ENCODE results near the gene MMP15. TPM values are rescaled to one million over a fixed set of nuclear protein-coding genes. Genes with fewer than 3 reads are reported as not detected.

The MMP15 gene
- total and polyA plus RNA-seq, 2 of the 13 experiments (the other 11 are each of a cell fraction or from before 2014, with no cell fraction given): 35.2 to 44.9 TPM

- 0 out of 2 replicates have a peak, but pooled peaks have one; percentile 15 for TF ChIP-seq THAP9 (CRISPR knock-in tag; IDR thresholded peaks at IDR 0.05; ENCODE audit: borderline replicate concordance)
- 0 out of 2 replicates have a peak, but pooled peaks have one; percentile 20 for TF ChIP-seq ARNT2 (CRISPR knock-in tag; IDR thresholded peaks at IDR 0.05; ENCODE audit: low read depth)
- no peak for TF ChIP-seq ZNF557 (CRISPR knock-in tag; IDR thresholded peaks at IDR 0.05)
- TF ChIP-seq ZFP36L1 (CRISPR knock-in tag; IDR thresholded peaks at IDR 0.05): 0 out of 2 replicates have a peak, but pooled peaks have one; percentile 46
- TF ChIP-seq HDAC1 (CRISPR knock-in tag; IDR thresholded peaks at IDR 0.05): peak; percentile 16; the same call in 1 of the 2 replicates
- peak; percentile 3; the same call in 1 of the 2 replicates for TF ChIP-seq MEIS2 (CRISPR knock-in tag; IDR thresholded peaks at IDR 0.05)
- TF ChIP-seq ETV5 (CRISPR knock-in tag; IDR thresholded peaks at IDR 0.05; ENCODE audit: borderline replicate concordance): peak; percentile 30; the same call in 1 of the 2 replicates
- peak; percentile 80; the same call in 1 of the 2 replicates for TF ChIP-seq PRDM15 (CRISPR knock-in tag; IDR thresholded peaks at IDR 0.05)
- peak; percentile 15 for TF ChIP-seq TEAD3 (CRISPR knock-in tag; optimal IDR thresholded peaks at IDR 0.05; ENCODE audit: borderline replicate concordance)
- TF ChIP-seq ZNF33B (CRISPR knock-in tag; IDR thresholded peaks at IDR 0.05): 0 out of 2 replicates have a peak, but pooled peaks have one; percentile 45
- peak; percentile 28; the same call in 1 of the 2 replicates for TF ChIP-seq SALL1 (CRISPR knock-in tag; IDR thresholded peaks at IDR 0.05)
- 0 out of 2 replicates have a peak, but pooled peaks have one; percentile 21 for TF ChIP-seq DR1 (CRISPR knock-in tag; IDR thresholded peaks at IDR 0.05)
- peak; percentile 41; the same call in 1 of the 2 replicates for TF ChIP-seq KDM5B (CRISPR knock-in tag; IDR thresholded peaks at IDR 0.05; ENCODE audit: borderline replicate concordance)
- no peak for TF ChIP-seq NPAS2 (CRISPR knock-in tag; IDR thresholded peaks at IDR 0.05; ENCODE audit: borderline replicate concordance)
- TF ChIP-seq MAX (IDR thresholded peaks at IDR 0.05): peak; percentile 43; the same call in 1 of the 2 replicates
- TF ChIP-seq ZNF768 (CRISPR knock-in tag; IDR thresholded peaks at IDR 0.05): peak; percentile 47; the same call in 1 of the 2 replicates
- peak; percentile 52; the same call in 1 of the 2 replicates for TF ChIP-seq HOXD1 (CRISPR knock-in tag; IDR thresholded peaks at IDR 0.05)
- 0 out of 2 replicates have a peak, but pooled peaks have one; percentile 11 for TF ChIP-seq PATZ1 (CRISPR knock-in tag; IDR thresholded peaks at IDR 0.05)
- TF ChIP-seq SNAPC5 (CRISPR knock-in tag; IDR thresholded peaks at IDR 0.05; ENCODE audit: borderline replicate concordance): no peak
Observed at GRCh38 chr16:57984443-57985203, 40.9 kb upstream of the MMP15 start (continued).

All from HepG2 (cell line).